ENCODE results near the gene RAPGEF4. TPM values are rescaled to one million over a fixed set of nuclear protein-coding genes. Genes with fewer than 3 reads are reported as not detected.
A peak's percentile ranks its signal among the peaks of the same experiment; 100 is the strongest.

Gene RAPGEF4
- total RNA-seq, 1 experiment from 2014 or later: 0.62 TPM

DNA sequence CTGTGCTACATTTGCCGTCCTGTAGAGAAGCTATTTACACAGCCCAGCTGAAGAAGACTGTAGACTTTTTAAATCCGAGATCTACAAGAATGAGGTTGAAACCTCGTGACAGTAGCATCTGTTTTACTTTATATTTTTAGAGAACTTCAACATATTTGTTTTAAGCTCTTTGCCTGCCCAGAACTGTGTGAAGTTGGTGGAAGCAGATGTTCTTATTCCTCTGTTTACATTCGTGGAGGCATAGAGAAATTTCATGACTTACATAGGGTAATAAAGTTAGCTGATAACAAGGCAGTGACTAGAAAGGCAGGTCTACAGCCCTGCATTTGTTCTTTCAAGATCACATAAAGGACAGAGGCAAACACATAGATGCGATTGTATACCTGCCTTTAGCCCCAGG lies 293.0 kb downstream of the RAPGEF4 start:
- ChIA-PET POLR2A (no interaction called here), CTCF (interaction anchor here (0.6 to 2.5 kb wide), 5 partner anchors 52 to 188 kb away, joined by 3 to 9 read pairs (median 4); no protein-coding TSS in a partner anchor)
- Histone ChIP-seq H3K9me3 (ENCODE audit: control insufficient read depth, insufficient read depth, low read depth, low read length) (no peaks in the 10 kb centered on the region), H3K4me1 (ENCODE audit: control insufficient read depth, insufficient read depth, low read length) (peaks cover 38% of the 10 kb centered on the region), H3K27ac (ENCODE audit: low read length) (peak overlapping the region; percentile 96), H3K4me3 (ENCODE audit: low read depth in 2 of 2, low read length in 2 of 2) (no peak overlapping the region), H3K27me3 (ENCODE audit: control insufficient read depth, insufficient read depth, low read length) (no peaks in the 10 kb centered on the region), H3K36me3 (ENCODE audit: control insufficient read depth, insufficient read depth, low read length) (no peaks in the 10 kb centered on the region)
- in situ Hi-C loops (cut with HindIII; ENCODE audit: low pct_unique_long_range_greater_than_20kb, low sequenced_read_pairs) (no loop called here), intact Hi-C loops (cut with micrococcal nuclease; ENCODE audit: unreplicated experiment) (loop anchor here (5.0 kb wide), 1 partner anchor 184 kb away; no protein-coding TSS in a partner anchor)
- no peak for DNase-seq (ENCODE audit: low read depth, low spot score)
- BruUV-seq (replicated peaks): no TSS peak
- TF ChIP-seq POLR2AphosphoS5 (IDR thresholded peaks at IDR 0.05; ENCODE audit: low read depth, low read length) (no peak), REST (IDR thresholded peaks at IDR 0.05; ENCODE audit: insufficient read depth in 1 of 2, low read depth in 2 of 2, low read length in 1 of 2) (no peak), TCF7L2 (IDR thresholded peaks at IDR 0.05; ENCODE audit: low read depth, low read length) (no peak), SIN3A (IDR thresholded peaks at IDR 0.05; ENCODE audit: borderline replicate concordance, insufficient read depth, low read depth, low read length) (no peak)
- TF ChIP-seq, protein P1, sequence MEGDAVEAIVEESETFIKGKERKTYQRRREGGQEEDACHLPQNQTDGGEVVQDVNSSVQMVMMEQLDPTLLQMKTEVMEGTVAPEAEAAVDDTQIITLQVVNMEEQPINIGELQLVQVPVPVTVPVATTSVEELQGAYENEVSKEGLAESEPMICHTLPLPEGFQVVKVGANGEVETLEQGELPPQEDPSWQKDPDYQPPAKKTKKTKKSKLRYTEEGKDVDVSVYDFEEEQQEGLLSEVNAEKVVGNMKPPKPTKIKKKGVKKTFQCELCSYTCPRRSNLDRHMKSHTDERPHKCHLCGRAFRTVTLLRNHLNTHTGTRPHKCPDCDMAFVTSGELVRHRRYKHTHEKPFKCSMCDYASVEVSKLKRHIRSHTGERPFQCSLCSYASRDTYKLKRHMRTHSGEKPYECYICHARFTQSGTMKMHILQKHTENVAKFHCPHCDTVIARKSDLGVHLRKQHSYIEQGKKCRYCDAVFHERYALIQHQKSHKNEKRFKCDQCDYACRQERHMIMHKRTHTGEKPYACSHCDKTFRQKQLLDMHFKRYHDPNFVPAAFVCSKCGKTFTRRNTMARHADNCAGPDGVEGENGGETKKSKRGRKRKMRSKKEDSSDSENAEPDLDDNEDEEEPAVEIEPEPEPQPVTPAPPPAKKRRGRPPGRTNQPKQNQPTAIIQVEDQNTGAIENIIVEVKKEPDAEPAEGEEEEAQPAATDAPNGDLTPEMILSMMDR (IDR thresholded peaks at IDR 0.05): no peak
- no peak for ATAC-seq

DNA sequence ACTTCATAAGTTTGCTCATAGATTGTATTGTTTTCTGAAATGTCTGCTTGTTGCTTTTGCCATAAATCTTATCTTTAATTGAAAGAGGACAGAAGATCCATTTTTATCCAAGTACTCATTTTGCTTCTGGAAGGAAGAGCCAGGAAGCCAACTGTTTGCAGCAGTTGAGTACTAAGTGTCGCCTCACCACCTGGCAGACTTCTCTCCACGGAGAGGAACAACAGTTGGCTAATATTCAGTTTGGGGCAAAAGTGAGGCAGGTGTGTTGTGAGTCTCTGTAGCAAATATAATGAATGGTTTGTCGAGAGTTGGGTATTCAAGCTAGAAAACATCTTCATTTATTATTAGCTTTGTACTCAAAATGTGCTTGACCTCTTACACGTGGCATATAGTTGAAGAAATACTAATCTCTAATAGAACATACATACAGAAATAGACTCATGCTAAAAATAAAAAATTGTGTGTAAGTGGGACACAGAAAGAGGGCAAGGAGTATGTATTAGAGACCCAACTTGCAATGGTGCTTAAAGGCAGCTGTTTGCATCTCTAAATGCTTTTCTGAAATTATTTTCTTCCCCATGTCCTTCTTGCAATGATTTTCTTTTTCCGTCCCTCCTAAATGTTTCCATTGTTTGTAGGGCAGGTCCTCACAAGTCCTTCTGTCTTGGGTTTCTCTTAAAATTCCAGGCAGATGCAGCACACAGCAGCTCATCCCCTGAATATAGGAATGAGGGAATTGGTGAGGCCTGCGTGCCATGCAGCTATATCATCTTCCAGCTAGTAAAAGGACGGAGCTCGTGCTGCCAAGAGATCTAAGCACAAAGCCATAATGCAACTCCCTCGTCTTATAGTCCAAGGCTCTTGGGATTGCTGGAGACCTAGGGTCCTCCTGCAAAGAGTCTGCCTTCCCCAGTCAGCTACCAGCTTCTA lies 295.2 kb downstream of the RAPGEF4 start:
- BruUV-seq (replicated peaks): no TSS peak
- Histone ChIP-seq H3K4me1 (ENCODE audit: control insufficient read depth, insufficient read depth, low read length) (peaks cover 38% of the 10 kb centered on the region), H3K9me3 (ENCODE audit: control insufficient read depth, insufficient read depth, low read depth, low read length) (no peaks in the 10 kb centered on the region), H3K4me3 (ENCODE audit: low read depth in 2 of 2, low read length in 2 of 2) (no peak overlapping the region), H3K27me3 (ENCODE audit: control insufficient read depth, insufficient read depth, low read length) (no peaks in the 10 kb centered on the region), H3K27ac (ENCODE audit: low read length) (peak overlapping the region; percentile 96), H3K36me3 (ENCODE audit: control insufficient read depth, insufficient read depth, low read length) (no peaks in the 10 kb centered on the region)
- TF ChIP-seq REST (IDR thresholded peaks at IDR 0.05; ENCODE audit: insufficient read depth in 1 of 2, low read depth in 2 of 2, low read length in 1 of 2) (no peak), SIN3A (IDR thresholded peaks at IDR 0.05; ENCODE audit: borderline replicate concordance, insufficient read depth, low read depth, low read length) (no peak), TCF7L2 (IDR thresholded peaks at IDR 0.05; ENCODE audit: low read depth, low read length) (no peak), POLR2AphosphoS5 (IDR thresholded peaks at IDR 0.05; ENCODE audit: low read depth, low read length) (no peak)
- TF ChIP-seq, protein P1 (IDR thresholded peaks at IDR 0.05): no peak
- CTCF ChIA-PET: interaction anchor here (0.6 kb wide), 1 partner anchor 259 kb away, joined by 3 read pairs; no protein-coding TSS in a partner anchor
- DNase-seq (ENCODE audit: low read depth, low spot score) (no peak), ATAC-seq (no peak)
- intact Hi-C loops (cut with micrococcal nuclease; ENCODE audit: unreplicated experiment) (no loop called here), in situ Hi-C loops (cut with HindIII; ENCODE audit: low pct_unique_long_range_greater_than_20kb, low sequenced_read_pairs) (no loop called here)
- POLR2A ChIA-PET: interaction anchor here (2.0 kb wide), 1 partner anchor 48 kb away, joined by 5 read pairs; no protein-coding TSS in a partner anchor

Data from Panc1 (cell line).